Rectal smooth muscle tissue (tissue), 1 donor: ENCODE measurements around the gene ABCC4.

Experiments
- H3K27ac ChIP-seq: one replicate; pipeline ENCODE4 v1.7.0; 2013; ENCODE audit warnings: low read depth, low read length, inconsistent platforms
- H3K27me3 ChIP-seq: one replicate; pipeline ENCODE4 v1.7.0; 2013; ENCODE audit warnings: low read length; ENCODE audit not compliant: control insufficient read depth, insufficient read depth
- H3K36me3 ChIP-seq: one replicate; pipeline ENCODE4 v1.7.0; 2013; ENCODE audit warnings: low read length; ENCODE audit not compliant: control insufficient read depth, insufficient read depth
- H3K4me1 ChIP-seq: one replicate; pipeline ENCODE4 v1.7.0; 2013; ENCODE audit warnings: low read length; ENCODE audit not compliant: control insufficient read depth, insufficient read depth
- H3K4me3 ChIP-seq: one replicate; pipeline ENCODE4 v1.7.0; 2013; ENCODE audit warnings: low read length
- H3K9ac ChIP-seq: one replicate; pipeline ENCODE4 v1.7.0; 2013; ENCODE audit warnings: low read length

The ABCC4 gene

DNA sequence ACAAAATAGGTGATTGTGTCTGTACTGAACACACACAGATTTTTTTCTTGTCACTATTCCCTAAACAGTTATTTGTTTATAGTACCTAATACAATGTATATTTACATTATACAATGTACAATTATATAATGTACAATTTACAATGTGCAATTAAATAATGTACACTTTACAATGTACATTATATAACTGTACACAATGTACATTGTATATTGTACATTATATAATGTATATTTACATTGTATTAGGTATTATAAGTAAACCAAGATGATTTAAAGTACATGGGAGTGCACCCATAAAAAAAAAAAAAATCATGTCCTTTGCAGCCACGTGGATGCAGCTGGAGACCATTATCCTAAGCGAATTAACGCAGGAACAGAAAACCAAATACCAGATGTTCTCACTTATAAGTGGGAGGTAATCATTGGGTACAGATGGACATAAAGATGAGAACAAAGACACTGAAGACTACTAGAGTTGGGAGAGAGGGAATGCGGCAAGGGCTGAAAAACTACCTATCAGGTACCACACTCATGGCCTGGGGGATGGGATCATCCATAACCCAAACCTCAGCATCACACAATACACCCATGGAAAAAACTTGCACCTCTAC is 68.1 kb downstream of the ABCC4 start:
- Histone ChIP-seq H3K27me3 (no peaks in the 10 kb centered on the region), H3K27ac (no peak overlapping the region), H3K4me3 (no peak overlapping the region), H3K9ac (no peak overlapping the region), H3K4me1 (no peaks in the 10 kb centered on the region), H3K36me3 (no peaks in the 10 kb centered on the region)

DNA sequence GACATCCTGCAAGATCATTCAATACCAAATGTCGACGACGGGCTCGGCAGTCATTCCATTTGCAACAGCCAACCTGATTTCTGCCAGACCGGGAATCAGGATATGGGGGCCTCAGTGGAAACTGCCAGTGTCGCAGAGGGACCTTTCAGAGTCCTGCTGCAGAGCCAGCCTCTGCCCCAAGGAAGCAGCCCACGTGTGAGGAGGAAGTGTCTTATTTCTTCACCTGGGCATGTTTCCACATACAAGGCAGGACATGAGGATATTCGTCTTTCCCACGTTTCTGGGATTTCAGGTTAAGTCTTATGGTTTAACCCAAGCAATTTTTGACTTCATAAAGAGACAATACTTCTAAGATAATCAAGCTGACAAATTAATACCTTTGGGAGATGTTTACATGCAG is 69.9 kb downstream of the ABCC4 start:
- Histone ChIP-seq H3K27ac (no peak overlapping the region), H3K36me3 (no peaks in the 10 kb centered on the region), H3K4me3 (no peak overlapping the region), H3K27me3 (no peaks in the 10 kb centered on the region), H3K9ac (no peak overlapping the region), H3K4me1 (peaks cover 3% of the 10 kb centered on the region)

DNA sequence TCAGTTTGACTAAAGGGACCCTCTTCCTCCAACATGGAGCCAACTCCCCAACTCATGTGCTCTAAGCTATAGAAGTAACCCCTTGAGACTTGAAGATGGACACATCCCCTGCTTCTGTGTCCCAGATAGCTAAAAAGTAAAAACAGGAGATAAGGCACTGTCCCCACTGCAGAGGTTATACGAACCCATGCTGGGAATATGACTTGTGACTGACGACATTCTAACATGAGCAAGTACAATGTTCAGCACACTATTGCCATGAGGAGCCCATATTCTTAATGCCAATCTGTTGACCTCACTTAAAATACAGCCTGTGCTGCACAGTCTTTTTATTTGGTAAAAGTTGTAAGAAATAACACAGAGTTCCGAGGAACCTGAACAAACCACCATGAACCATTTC is 71.4 kb downstream of the ABCC4 start:
- H3K36me3 ChIP-seq = no peaks in the 10 kb centered on the region
- no peaks in the 10 kb centered on the region for H3K27me3 ChIP-seq
- H3K4me1 ChIP-seq = peaks cover 3% of the 10 kb centered on the region
- no peak overlapping the region for H3K9ac ChIP-seq
- no peak overlapping the region for H3K27ac ChIP-seq
- no peak overlapping the region for H3K4me3 ChIP-seq

DNA sequence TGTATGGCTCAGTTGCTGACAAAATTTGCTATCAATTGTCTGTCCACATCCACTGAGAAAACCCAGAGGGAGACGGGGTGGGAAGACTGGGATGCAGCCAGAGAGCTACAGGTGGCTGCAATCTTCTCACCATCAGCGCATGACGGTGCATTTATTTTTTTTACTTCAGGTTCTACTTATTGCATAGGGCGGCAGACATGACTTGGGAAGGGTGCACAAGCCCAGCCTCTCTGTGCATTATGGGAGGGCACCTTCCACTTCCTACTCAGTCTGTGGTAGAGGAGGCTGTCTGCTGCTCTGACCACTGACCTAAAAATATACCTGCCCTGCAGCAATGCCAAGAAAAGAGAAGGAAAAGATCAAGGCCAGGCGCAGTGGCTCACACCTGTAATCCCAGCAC is 73.1 kb downstream of the ABCC4 start:
- Histone ChIP-seq H3K27me3 (no peaks in the 10 kb centered on the region), H3K4me1 (peaks cover 3% of the 10 kb centered on the region), H3K36me3 (no peaks in the 10 kb centered on the region), H3K9ac (no peak overlapping the region), H3K27ac (no peak overlapping the region), H3K4me3 (no peak overlapping the region)

DNA sequence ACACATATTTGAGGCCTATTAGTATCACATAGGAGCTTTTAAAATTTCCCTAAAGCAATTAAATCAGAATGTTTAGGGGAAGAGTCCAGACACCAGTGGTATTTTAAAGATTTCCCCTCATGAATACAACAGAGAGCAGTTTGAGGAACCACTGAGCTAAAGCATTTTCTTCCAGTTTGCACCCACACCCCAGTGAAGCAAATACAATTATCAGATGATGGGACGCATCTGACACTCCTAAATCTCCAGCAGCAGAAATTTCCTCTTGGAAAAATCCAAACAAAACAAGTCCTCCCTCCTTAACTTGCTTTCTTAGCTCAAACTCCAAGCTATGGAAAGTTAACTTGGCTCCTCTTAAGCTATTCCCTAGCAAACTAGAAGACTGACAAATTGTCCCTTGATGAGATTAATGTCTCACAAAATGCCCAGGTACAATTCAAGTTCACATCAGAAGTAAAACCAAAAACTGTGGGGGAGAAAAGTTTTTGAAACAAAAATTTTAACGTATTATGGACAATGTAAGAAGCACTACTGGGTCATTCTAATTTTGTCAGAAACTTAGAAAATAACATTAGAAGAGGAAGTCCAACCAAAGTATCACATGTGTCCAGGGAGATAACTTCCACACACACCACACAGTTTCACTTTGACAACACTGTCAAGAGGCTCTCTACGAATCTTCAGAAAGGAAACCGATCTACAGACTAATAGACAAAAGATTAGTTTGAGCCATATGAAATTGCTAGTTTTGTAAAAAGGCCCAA is 74.1 kb downstream of the ABCC4 start:
- Histone ChIP-seq H3K36me3 (no peaks in the 10 kb centered on the region), H3K27me3 (no peaks in the 10 kb centered on the region), H3K27ac (no peak overlapping the region), H3K4me1 (peaks cover 3% of the 10 kb centered on the region), H3K9ac (no peak overlapping the region), H3K4me3 (no peak overlapping the region)

DNA sequence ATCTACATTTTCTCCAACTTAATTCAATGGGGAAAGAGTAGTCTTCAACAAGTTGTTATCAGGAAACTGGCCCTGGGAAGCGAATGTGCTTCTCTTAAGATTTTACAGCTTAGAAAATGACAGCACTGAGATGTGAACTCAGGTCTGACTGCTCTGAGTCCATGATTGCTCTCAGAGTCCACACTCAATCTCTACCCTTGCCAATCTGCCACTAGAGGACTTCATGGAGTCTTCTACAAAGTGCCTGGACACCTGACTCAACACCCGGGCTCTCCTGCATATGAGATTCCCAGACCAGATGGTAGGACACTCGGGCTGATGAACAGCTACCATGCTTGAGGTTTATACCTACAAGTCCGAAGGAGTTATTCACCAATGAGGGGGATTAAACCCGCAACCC is 74.8 kb downstream of the ABCC4 start:
- Histone ChIP-seq H3K4me3 (no peak overlapping the region), H3K9ac (no peak overlapping the region), H3K36me3 (no peaks in the 10 kb centered on the region), H3K27me3 (no peaks in the 10 kb centered on the region), H3K4me1 (peaks cover 3% of the 10 kb centered on the region), H3K27ac (no peak overlapping the region)

DNA sequence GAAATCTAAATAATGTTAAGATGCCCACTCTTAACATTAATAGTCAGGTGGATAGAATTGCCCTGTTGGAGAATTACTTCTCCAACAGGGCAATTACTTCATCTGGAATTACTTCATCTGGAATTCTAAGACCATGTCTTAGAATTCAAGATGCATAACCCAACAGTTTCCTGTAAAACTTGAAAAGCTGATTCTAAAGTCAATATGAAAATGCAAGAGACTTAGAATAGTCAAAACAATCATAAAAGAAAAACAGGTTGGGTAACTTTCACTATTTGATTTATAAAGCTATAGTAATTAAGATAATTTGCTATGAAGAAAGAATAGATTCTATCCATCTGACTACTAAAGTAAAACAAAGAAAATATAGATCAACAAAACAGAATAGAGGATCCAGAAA is 75.2 kb downstream of the ABCC4 start:
- peaks cover 3% of the 10 kb centered on the region for H3K4me1 ChIP-seq
- no peaks in the 10 kb centered on the region for H3K27me3 ChIP-seq
- H3K9ac ChIP-seq = no peak overlapping the region
- no peak overlapping the region for H3K27ac ChIP-seq
- H3K4me3 ChIP-seq = no peak overlapping the region
- H3K36me3 ChIP-seq = no peaks in the 10 kb centered on the region

DNA sequence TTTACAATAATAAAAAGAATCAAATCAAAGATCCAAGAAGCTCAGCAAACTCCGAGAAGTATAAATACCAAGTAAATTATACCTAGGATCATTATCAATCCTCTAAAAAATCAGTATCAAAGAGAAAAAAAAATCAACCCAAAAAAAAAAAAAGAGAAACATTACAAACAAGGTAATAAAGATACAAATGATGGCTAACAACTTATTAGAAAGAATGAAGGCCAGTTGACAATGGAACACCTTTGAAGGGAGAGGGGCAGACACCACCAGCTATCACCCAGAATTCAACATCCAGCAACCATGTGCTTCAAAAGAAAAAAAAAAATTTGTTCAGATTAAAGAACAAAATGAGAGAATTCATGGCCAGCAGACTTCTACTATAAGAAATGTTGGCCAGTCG is 77.2 kb downstream of the ABCC4 start:
- H3K4me1 ChIP-seq = peaks cover 3% of the 10 kb centered on the region

DNA sequence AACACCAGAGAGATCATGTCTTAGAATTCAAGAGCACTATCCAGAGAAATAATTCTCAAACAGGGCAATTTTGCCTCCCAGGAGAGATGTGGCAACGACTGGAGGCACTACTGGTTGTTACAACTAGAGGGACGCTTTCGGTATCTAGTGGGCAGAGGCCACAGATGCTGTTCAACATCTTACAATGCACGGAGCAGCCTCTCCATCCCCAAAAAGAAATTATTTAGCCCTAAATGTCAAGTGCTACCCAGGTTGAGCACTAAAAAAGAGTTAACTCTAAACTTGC is 78.6 kb downstream of the ABCC4 start:
- peaks cover 3% of the 10 kb centered on the region for H3K4me1 ChIP-seq
- no peaks in the 10 kb centered on the region for H3K27me3 ChIP-seq
- H3K27ac ChIP-seq = no peak overlapping the region
- H3K9ac ChIP-seq = no peak overlapping the region
- no peak overlapping the region for H3K4me3 ChIP-seq
- H3K36me3 ChIP-seq = no peaks in the 10 kb centered on the region

More for the DNA sequence above, 77.2 kb downstream of the ABCC4 start:
- Histone ChIP-seq H3K4me3 (no peak overlapping the region), H3K27ac (no peak overlapping the region), H3K27me3 (no peaks in the 10 kb centered on the region), H3K9ac (no peak overlapping the region), H3K36me3 (no peaks in the 10 kb centered on the region)

DNA sequence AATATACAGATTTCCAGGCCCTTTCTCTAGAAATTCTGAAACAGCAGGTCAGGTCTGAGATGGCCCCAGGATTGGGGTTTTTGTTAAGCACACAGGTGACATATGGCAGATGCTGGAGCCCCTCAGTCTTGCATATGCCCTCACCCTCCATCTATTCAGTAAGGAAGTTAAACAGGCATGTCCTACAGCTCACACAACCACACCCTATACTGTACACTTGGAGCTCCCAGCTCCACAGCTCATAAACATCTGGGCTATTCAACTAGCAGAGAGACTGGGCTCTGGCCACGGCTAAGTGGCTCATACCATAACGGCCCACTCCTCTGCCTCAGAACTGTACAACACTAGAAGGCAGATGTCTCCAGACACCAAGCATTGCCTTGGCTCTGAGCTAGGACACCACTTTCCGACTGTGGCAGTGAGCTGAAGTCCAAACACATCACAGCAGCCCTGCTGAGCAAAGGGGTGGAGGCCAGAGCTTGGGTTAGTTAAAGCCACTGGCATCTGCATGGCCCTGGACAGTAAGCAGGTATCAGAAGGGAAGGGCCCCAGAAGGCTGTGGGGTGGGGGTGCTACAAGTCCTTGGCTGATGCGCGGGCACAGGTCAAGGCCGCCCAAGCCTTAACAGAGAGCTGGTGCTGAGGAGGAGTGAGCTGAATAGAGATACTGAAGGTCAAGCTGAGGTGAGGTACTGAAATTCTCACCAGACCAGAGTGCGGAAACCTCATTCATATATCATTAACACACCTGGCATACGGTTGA is 79.1 kb downstream of the ABCC4 start:
- Histone ChIP-seq H3K4me1 (peaks cover 3% of the 10 kb centered on the region), H3K9ac (no peak overlapping the region), H3K27ac (no peak overlapping the region), H3K36me3 (no peaks in the 10 kb centered on the region), H3K4me3 (no peak overlapping the region), H3K27me3 (no peaks in the 10 kb centered on the region)

DNA sequence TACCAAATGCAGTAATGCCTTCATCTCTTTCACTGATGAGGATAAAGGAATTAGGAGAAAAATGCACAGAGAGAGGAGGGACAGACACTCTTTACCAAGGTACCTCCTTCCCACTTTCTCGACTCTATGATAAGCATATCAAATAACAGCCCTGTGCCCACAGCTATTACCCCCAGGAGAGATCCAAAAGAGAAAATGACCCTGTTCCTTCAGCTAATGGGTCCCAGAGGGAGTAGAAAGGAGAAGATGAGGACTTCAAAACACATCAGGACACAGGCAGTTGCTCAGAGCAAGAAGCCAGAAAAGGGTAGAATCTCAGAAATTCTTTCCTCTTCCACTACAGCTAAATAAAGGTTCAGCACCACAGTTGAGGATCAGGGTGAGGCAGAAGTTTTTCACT is 80.6 kb downstream of the ABCC4 start:
- H3K9ac ChIP-seq = no peak overlapping the region
- H3K36me3 ChIP-seq = no peaks in the 10 kb centered on the region
- H3K4me1 ChIP-seq = no peaks in the 10 kb centered on the region
- no peak overlapping the region for H3K27ac ChIP-seq
- H3K27me3 ChIP-seq = no peaks in the 10 kb centered on the region
- no peak overlapping the region for H3K4me3 ChIP-seq

DNA sequence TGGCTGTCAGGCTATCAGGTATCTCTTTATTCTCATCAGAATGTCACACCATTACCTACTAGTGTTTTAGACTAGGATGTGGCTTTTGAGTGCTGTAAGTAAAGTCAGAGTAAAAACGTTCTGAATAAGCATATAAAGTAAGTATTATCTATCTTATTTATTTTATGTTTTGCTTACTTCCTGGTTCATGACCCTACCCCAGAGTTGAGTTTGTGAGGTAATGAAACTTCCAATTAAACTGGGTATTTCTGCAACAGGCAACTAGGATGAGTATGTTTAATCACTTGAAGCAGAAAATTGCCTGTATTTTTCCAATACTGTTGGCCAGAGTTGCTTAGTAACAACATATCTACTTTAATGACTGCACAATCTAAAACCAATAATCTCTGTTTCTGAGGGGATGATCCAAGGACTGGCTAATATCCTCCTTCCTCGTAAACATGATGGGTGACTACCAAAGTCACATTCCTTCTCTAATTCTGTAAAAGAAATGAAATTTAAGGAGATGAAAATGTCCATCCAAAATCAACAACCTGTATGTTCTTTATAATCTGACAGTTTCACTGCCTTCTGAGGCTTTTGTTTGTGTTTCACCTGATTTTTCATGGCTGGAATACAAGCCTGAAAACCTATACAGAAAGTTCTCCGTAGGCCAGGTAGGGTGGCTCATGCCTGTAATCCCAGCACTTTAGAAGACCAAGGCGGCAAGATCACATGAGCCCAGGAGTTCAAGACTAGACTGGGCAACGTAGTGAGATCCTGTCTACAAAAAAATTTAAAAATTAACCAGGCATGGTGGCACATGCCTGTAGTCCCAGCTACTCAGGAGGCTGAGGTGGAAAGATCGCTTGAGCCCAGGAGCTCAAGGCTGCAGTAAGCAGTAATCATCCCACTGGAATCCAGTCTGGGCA is 83.1 kb downstream of the ABCC4 start:
- Histone ChIP-seq H3K27ac (no peak overlapping the region), H3K36me3 (no peaks in the 10 kb centered on the region), H3K27me3 (no peaks in the 10 kb centered on the region), H3K9ac (no peak overlapping the region), H3K4me1 (no peaks in the 10 kb centered on the region), H3K4me3 (no peak overlapping the region)
